Stimulated activated CD8-positive, alpha-beta memory T cell treated with anti-CD3 and anti-CD28 coated beads, Interleukin-12 subunit alpha, Interleukin-12 subunit beta, amount 100 ng/mL, for 24 hours (primary cell): ENCODE measurements around the gene CCND2.

Experiments
- DNase-seq: peaks from one replicate; pipeline ENCODE4 v3.0.0-alpha.2; 2020; ENCODE audit errors: extremely low read depth

The CCND2 gene

DNA sequence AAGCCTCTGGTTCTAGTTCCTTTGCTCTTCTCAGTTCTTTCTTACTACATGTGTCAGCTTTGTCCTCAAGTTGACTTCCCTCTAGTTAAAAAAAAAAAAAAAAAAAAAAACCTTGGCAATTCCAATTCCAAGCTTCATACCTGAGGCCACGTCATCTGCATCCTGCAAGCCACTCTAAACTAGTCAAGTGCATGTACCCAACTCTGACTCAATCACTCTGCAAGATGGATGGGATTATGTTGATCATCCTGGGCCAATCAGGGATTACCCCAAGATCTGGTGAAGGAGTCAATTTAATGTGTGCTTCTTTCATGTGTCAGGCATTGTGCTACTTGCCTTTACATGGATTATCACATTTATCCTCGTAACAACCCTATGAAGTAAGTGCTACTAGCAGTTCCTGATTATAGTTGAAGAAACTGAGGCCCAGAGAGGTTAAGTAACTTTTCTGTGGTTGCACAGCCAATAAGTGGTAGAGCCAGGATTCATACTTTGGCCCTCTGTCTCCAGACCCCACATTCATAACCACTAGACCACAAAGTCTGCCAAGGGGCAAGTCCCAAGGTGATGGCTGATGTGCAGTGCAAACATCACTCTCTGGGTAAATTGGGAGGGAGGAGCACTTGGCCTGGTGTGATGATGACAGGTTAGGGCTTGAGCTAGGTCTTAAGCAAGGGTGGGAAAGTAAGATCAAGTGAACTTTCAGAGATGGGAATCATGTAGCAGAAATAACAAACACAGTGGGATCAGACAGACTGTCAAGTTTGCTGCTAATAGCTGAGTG is 17.3 kb upstream of the CCND2 start:
- DNase-seq, result no peak

DNA sequence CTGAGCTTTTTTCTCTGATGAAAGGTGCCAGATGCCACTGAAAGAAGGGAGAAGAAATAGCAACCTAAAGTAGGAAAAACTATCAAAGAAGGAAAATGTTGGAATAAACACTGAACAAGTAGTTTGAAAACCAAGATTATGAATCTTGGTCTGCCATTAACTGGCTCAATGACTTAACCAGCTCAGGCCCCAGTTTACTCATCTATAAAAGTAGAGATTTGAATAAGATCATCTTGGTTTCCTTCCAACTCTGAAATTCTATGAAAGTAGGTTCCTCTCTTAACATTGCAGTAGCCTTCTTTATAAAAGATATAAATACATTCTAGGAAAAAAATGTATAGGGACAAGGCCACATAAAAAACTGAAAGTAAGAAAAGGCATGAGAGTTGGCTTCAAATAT is 16.1 kb upstream of the CCND2 start:
- no peak for DNase-seq

DNA sequence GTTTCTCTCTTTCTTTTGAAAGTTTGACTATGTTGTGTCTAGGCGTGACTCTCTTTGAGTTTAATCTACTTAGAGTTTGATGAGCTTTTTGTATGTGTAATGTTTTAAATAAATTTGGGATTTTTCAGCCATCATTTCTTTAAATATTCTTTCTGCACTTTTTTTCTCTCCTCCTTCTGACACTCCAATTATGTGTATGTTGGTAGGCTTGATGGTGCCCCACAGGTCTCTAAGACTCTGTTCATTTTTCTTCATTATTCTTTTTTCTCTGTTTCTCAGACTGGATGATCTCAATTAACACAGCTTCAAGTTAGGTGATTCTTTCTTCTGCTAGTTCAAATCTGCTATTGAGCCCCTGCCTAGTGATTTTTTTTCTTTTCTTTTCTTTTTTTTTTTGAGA is 14.5 kb upstream of the CCND2 start:
- DNase-seq, result no peak

DNA sequence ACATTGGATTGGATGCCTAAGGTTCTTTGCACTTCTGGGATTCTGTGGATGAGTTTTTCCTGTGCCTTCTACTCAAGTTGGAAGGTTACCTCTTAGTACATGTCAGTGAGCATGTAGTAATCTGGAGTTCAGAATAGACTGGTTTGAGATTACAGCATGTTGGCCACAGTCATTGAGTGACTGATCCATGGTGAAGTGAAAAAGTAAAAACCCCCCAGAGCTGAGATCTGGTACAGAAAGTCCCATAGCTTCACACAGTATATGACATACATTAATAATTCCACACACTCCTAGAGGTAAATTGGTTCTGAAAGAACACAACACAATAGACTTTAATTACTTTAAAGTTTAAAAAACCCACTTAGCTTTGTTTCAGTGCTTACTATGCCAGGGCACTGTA is 11.9 kb upstream of the CCND2 start:
- DNase-seq, result no peak

DNA sequence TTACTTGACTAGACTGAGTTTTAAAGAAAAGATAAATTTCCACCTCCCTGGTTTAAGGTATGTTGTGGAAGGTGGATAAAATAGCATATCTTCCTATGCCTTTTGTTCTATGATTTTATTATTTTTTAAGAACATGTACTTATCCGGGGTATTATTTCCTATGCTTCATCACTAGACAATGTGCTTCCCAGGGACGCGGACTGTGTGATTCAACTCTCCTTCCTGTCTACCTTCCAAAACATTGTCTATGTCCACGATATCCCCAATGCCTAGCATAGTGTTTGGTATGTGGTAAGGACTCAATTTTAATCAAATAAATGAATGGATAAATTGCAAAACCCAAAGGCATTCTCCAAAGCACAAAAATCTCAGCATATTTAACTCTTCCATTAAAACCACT is 8.3 kb upstream of the CCND2 start:
- DNase-seq, result no peak

DNA sequence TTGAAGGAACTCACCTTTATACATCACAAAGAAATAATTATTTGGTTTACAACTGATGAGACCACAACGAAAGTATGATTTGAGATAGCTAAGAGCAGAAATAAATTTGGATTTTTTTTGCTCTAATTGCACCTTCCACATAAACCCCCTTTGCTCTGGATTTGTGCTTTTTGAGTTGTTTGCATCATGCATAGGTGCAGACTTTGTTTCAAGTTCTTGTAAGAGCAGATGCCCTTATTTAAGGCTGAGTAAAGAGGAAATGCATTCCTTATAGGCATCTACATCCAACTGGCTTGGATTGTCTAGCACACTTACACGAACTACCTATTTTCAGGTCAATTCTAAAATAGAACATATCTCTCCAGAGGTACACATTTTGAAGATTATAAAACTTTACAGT is 6.6 kb upstream of the CCND2 start:
- DNase-seq, result no peak

DNA sequence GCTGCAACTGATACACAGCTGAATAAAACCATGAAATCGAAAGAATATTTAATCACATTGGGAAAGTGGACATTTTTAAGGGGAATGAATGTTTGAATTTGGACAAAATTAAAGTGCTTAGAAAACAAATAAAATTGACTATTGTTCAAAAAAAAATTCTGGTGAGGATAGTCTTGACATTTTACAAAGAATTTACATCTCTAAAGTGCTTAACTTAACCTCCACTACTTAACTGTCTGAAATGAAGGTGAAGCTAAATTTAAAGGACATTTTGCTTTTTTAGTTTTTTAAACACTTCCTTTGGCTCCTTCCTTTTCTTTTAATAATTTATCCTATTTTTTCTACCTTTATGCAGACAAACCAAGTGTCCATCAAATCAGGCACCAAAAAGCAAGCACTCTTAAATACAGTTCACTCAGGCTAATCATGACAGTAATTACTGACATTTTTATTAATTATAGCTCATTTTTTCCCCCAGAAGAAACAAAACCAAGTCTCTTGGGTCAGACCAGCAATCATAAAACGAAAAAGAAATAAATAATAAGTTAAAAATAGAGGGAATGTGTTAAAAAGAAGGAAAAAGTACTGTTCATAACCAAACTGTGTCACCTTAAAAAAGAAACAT is 5.7 kb upstream of the CCND2 start:
- DNase-seq, result no peak

DNA sequence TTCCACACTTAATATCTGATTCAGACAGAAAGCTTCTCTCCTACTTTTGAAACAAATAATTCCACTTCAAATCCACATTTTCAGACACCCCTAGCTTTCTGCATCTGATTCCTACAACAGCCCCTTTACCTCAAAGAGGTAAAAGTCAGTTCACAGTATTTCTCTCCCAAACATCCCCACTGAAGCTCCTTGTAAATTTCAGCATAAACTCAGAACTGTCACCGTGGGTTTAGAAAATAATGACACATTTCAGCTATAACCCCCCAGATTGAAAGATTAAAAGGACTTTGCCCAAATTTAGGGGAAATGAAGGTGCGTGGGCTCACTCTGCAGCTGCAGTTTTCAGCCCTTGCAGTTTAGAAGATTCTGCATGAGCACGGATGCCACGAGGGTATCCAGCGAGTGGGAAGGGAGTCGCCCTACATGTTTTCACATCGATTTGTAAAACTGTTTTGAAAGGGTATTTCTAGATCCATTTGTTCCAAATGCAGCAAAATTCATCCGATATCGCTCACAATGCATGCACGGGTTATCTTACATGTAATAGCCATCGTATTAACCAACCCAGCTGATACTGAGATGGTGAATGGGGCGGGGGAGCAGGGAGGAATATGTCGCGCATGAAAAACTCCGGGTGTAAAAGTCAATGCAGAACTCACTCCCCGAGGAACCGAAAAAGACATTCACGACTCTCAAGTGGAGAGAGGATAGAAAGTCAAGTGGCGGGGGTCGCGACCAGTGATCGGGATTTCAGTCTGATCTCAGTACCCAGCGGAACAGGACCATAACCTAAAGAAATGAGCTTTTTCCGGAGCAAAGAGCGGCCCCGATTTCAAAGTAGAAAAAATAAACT is 5.0 kb upstream of the CCND2 start:
- no peak for DNase-seq

DNA sequence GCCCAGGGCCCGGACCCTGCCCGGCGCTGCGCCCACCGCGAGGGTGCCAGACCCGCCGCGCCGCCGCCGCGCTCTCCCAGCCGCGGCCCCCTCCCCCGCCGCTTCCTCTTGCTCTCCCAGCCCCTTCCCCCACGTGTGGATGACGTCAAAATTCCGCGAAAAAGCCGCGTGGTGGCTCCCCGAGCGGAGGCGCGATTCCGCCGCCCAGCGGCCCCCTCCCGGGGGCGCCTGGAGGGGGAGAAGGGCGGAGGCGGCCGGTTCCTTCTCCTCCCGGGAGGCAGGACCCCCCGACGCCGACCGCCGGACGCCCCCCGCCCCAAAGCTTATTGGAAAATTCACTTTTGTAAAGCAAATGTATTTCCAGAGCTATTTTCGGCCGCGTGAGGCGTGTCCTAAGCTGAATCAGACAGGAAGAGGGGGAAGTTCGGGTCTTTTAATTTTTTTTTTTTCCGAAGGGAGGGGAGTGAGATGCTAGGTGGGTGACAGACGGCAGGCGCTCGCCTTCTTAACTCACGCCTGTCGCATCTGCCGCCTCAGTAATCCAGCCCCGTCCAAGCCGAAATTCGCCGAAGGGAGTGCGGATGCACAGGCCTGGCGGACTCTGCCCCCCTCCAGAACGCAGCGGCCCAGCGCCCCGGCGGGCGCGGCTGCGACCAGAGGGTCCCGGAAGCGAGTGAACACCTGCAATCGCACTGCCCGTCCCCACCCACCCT is 4.1 kb upstream of the CCND2 start:
- DNase-seq, result peak; percentile 86

DNA sequence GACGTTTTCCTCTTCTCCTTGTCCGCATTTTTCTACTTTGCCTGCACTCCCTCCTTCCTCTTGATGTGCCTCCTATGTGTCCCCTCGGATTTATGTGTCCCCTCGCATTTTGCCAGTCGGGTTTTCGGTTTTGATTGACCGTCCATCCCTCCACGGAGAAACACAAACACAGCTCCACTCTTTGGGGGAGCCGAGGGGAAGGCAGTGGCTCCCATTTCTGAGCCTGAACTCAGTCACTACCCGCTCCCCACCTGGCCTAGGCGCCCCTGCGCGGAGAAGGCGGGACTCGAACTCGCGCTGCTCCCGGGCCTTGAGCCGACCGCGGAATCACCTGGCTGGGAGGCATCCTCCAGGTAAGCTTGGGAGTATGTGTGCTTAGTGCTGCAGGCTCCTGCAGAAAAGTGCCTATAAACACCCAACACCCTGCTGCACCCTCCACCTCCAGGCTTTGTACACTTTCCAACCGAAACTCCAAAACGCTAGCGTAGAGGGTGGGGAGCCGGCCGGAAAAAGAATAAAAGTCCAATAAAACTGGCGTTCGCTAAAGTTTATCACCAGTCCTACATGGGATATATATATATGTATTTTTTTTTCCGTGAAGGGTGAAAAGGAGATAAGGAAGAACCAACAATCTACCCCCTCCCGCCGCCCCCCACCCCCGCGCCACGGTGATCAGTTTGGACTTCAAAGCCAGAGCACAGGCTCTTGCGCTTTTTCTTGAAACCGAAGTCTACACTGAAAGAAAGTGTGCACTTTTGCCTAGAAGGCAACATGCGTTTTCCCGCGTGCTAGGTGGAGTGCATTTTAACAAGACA is 3.3 kb upstream of the CCND2 start:
- DNase-seq, result no peak

DNA sequence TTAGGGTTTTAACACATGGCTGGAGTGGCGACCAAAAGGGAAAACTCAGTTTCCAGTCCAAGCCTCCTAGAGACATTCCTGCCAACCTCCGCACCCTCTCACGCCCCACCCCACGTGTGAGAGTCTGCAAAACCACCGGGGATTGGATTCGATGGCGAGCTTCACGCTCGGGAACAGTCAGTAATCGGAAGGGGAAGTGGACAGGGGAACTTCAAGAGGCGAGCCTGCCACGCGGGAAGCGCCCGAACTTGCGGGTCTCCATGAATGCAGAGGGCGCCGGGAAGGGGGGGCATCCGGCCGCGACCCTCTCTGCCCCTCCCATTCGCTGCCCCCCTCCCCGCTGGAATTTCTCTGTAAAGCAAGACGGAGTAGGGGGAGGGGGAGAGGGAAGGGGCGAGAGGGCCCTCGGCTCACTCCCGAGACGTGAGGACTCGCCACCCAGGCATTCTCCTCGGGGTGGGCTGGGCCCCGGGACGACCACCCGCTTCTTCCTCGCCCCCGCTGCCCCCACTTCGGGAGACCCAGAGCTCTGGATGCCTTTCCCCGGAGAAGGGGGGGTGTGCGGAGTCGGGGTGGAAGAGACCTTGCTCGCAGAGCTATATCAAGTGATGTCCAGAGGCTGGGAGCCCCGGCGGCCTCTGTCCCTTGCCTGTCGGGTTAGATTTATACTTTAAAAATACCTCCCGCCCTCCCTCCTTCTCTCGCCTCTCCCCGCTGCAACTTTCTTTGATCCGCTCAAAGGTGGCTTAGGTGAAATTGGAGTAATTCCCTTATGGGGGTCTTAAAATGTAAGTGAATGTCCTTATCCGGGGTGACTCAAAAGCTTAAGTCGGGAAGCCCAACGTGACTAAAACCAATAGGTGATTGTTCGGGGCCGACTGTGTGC is 2.5 kb upstream of the CCND2 start:
- no peak for DNase-seq

DNA sequence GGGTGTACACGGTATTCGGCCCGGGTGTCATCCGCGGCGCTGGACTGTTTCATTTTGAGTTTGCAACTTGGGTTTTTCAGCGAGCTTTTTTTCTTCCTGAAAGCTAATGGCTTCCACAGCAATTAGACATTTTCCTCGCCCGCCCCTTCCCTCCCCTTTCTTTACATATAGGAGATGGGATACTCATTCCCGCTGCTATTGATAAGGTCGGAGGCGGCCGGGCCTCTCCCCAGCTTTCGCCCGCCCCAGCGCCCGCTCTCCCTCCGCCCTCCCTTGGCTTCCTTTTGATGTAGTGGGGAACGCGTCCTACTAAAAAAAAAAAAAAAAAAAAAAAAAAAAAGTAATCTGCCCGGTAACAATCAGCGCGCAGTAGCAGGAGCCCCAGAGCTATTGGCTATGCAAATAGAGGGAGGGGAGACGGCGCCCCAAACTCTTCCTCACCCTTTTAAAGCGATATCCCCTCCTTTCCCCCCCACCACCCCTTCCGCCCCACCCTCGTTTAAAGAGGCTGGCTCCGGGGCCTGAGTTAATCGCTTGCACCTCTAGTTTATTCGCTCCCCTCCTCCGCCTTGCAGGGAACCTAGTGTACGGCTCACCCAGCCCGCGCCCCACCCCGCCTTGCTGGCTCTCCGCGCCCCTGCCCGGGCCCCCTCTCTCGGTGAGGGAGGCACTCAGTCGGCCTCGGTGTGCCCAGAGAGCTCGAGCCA is 1.7 kb upstream of the CCND2 start:
- DNase-seq, result peak; percentile 80

DNA sequence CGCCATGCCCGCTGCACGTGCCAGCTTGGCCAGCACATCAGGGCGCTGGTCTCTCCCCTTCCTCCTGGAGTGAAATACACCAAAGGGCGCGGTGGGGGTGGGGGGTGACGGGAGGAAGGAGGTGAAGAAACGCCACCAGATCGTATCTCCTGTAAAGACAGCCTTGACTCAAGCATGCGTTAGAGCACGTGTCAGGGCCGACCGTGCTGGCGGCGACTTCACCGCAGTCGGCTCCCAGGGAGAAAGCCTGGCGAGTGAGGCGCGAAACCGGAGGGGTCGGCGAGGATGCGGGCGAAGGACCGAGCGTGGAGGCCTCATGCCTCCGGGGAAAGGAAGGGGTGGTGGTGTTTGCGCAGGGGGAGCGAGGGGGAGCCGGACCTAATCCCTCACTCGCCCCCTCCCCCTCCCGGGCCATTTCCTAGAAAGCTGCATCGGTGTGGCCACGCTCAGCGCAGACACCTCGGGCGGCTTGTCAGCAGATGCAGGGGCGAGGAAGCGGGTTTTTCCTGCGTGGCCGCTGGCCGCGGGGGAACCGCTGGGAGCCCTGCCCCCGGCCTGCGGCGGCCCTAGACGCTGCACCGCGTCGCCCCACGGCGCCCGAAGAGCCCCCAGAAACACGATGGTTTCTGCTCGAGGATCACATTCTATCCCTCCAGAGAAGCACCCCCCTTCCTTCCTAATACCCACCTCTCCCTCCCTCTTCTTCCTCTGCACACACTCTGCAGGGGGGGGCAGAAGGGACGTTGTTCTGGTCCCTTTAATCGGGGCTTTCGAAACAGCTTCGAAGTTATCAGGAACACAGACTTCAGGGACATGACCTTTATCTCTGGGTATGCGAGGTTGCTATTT is 914 bp upstream of the CCND2 start:
- no peak for DNase-seq

DNA sequence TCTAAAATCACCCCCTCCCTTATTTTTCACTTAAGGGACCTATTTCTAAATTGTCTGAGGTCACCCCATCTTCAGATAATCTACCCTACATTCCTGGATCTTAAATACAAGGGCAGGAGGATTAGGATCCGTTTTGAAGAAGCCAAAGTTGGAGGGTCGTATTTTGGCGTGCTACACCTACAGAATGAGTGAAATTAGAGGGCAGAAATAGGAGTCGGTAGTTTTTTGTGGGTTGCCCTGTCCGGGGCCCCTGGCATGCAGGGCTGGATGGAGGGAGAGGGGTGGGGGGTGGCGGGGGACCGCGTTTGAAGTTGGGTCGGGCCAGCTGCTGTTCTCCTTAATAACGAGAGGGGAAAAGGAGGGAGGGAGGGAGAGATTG is 300 bp upstream of the CCND2 start:
- DNase-seq, result no peak

DNA sequence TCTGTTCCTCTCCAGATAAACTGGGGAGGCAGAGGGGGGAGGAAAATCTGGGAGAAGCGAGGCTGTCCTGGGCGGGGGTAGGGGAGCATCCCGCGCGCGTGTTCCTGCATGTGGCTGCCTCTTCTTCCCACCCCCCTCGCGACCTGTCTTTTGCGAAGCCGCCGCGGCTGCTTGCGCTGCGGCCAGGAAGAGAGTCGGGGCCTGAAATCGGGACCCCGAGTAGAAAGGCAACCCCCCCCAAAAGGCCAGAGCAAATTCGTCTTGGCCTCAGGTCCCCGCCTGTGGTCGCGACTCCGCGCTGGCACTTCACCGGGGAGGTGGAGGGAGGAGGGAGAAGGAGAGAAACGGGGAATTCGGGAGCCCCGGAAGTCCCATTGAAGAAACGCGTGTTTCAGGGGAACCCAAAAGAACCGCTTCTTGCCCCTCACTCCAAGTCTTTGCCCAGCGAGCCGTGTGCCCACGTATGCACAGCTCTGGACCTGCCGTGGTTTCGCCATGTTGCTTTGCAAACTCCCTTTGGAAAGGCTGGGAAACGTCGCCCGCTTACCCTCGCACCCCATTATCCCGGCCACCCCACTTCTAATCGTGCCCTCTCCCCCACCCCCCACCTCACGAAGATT is 944 bp downstream of the CCND2 start:
- no peak for DNase-seq

DNA sequence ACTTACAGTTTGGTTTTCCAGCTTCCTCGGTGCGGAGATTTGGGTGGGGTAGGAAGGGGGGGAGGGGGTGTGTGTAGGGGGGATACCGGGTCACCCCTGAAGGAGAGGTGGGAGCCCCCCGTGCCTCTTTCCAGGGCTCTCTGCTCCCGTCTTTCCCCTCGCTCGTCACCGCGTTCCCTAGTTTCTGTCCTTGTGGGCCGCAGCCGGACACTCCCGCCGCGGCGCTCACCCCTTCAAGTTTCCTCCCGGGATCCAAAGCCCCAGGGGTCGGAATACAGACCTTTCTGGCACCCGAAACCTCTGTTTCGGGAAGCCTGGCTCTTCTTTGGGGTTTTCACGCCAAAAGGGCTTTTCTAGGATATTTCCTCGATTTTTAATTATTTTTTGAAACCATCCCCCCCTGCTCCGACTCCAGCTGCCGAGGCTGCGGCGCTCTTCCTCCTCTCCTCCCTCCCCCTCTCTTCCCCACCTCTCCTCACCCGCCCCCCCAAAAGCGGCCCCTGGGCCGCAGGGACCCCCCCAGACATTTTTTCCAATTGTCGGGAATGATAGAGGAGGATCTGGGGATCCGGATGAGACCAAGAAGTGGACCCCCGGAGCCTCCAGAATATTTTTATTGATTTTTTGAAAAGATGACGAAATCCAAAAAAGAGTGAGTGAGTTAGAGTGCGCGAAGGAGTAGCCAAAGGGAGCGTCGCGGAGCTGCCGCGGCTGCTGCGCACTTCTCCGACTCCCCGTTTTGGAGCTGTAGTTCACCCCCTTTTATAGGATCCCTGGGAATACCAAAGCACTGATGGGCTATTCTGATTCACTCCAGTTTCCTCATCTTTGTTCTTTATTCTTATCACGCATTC is 1.7 kb downstream of the CCND2 start:
- DNase-seq, result no peak

DNA sequence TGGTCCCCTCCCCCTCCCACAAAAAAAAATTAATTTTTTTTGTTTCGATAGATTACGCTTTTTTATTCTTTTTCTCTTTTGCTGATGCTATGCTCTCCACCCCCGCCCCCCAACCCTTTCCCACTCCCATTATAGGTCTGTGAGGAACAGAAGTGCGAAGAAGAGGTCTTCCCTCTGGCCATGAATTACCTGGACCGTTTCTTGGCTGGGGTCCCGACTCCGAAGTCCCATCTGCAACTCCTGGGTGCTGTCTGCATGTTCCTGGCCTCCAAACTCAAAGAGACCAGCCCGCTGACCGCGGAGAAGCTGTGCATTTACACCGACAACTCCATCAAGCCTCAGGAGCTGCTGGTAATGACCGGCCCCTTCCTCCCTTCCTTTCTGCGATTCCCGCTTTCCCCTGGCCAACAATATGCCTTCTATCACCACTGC is 2.3 kb downstream of the CCND2 start:
- no peak for DNase-seq
